Memory B cell (primary cell): ENCODE data around the gene KCNG1.

Source experiments
- ATAC-seq: fragments of 150-1000 bp; cut with Tn5 transposase; 2 replicates; pipeline ENCODE4 v1.10.0; 2021; ENCODE audit warnings: low read depth, mild to moderate bottlenecking, moderate library complexity
- DNase-seq, 2 donors: peaks; one replicate each; pipeline ENCODE4 v3.0.0; 2022; ENCODE audit warnings: low spot score in 2 of 2
- H3K27ac Mint-ChIP-seq: one replicate; pipeline ENCODE4 v1.8.0; 2022; ENCODE audit warnings: mild to moderate bottlenecking, moderate library complexity, mixed read lengths
- H3K27me3 Mint-ChIP-seq: one replicate; pipeline ENCODE4 v1.8.0; 2022; ENCODE audit warnings: mixed read lengths
- H3K36me3 Mint-ChIP-seq: one replicate; pipeline ENCODE4 v1.8.0; 2022; ENCODE audit warnings: mild to moderate bottlenecking, mixed read lengths
- H3K4me1 Mint-ChIP-seq: one replicate; pipeline ENCODE4 v1.8.0; 2022; ENCODE audit warnings: mixed read lengths
- H3K4me3 Mint-ChIP-seq: one replicate; pipeline ENCODE4 v1.8.0; 2022; ENCODE audit warnings: mild to moderate bottlenecking, moderate library complexity, mixed read lengths
- H3K9me3 Mint-ChIP-seq: one replicate; pipeline ENCODE4 v1.8.0; 2022; ENCODE audit warnings: mixed read lengths

The KCNG1 gene

DNA sequence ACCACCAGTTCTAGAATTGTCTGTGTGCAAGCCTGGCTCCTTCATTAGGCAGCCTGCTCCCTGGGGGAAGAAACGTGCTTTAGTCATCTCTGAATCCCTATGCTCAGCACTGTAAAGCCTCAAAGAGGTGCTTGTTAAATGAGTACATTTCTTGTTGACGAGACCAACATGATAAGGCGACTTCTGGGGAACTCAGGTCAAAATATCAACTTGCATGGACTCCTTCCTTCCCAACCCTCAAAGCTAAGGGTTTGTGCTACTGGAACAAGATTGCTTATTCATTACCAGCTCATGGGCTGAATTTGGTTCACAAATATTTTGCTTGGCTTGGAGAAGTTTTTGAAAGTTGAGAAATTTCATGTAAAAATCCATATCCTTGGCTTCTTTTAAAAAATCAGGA, 10.6 kb downstream of the KCNG1 start:
- no peak for DNase-seq
- Mint-ChIP-seq H3K4me1 (no peaks in the 10 kb centered on the region), H3K27me3 (peaks cover 14% of the 10 kb centered on the region), H3K4me3 (no peak overlapping the region), H3K27ac (no peak overlapping the region), H3K36me3 (no peaks in the 10 kb centered on the region), H3K9me3 (no peaks in the 10 kb centered on the region)
- ATAC-seq = no peak

DNA sequence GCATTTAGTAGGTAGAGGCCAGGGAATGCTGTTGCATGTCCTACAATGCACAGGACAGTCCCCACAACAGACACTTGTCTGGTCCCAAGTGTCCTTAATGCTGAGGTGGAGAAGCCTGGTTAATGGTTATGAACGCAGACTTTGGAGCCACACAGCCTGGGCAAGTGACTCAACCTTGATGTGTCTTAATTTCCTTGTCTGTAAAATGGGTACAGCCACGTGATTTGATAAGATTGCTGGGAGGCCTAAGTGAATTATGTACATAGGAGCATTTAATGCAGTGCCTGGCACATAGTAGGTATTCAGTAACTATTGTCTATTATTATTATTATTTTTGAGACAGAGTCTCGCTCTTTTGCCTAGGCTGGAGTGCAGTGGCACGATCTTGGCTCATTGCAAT, 11.4 kb downstream of the KCNG1 start:
- peaks cover 14% of the 10 kb centered on the region for H3K27me3 Mint-ChIP-seq
- ATAC-seq = no peak
- DNase-seq = no peak
- H3K9me3 Mint-ChIP-seq = no peaks in the 10 kb centered on the region
- no peaks in the 10 kb centered on the region for H3K4me1 Mint-ChIP-seq
- H3K36me3 Mint-ChIP-seq = no peaks in the 10 kb centered on the region
- no peak overlapping the region for H3K4me3 Mint-ChIP-seq
- no peak overlapping the region for H3K27ac Mint-ChIP-seq

DNA sequence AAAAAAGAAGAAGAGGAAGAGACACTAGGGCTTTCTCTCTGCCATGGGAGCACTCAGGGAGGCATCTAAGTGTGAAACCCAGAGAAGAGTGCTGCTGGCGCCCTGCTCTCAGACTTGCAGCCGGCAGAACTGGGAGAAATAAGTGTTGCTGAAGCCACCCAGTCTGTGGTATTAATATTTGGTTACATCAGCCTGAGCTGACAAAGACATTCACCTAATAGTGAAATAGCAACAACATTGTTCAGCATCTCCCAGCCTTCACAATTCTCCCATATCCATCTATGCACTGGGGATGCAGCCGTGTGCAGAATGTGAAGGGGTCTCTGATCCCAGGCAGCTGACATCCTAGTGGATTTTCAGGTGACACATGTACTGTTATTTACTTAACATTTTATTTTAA, 12.0 kb downstream of the KCNG1 start:
- Mint-ChIP-seq H3K27me3 (peaks cover 14% of the 10 kb centered on the region), H3K27ac (no peak overlapping the region), H3K4me1 (no peaks in the 10 kb centered on the region), H3K9me3 (no peaks in the 10 kb centered on the region), H3K4me3 (no peak overlapping the region), H3K36me3 (no peaks in the 10 kb centered on the region)
- ATAC-seq (no peak), DNase-seq (no peak)

- Mint-ChIP-seq H3K36me3 (no peaks in the 10 kb centered on the region), H3K4me3 (no peak overlapping the region), H3K4me1 (no peaks in the 10 kb centered on the region), H3K9me3 (no peaks in the 10 kb centered on the region), H3K27me3 (peaks cover 13% of the 10 kb centered on the region), H3K27ac (no peak overlapping the region)
- no peak for DNase-seq
- no peak for ATAC-seq
Observed at GRCh38 chr20:51010043-51010365, 12.9 kb downstream of the KCNG1 start.

- Mint-ChIP-seq H3K36me3 (no peaks in the 10 kb centered on the region), H3K27me3 (peaks cover 10% of the 10 kb centered on the region), H3K9me3 (no peaks in the 10 kb centered on the region), H3K27ac (no peak overlapping the region), H3K4me3 (no peak overlapping the region), H3K4me1 (no peaks in the 10 kb centered on the region)
- ATAC-seq (no peak), DNase-seq (no peak)
Observed at GRCh38 chr20:51009303-51010042, 13.4 kb downstream of the KCNG1 start.

GRCh38 chr20:51008718-51009117, 14.2 kb downstream of the KCNG1 start:
- no peak overlapping the region for H3K27ac Mint-ChIP-seq
- no peak overlapping the region for H3K4me3 Mint-ChIP-seq
- DNase-seq (no peak), ATAC-seq (no peak)
- no peaks in the 10 kb centered on the region for H3K36me3 Mint-ChIP-seq
- no peaks in the 10 kb centered on the region for H3K4me1 Mint-ChIP-seq
- peaks cover 5% of the 10 kb centered on the region for H3K27me3 Mint-ChIP-seq
- H3K9me3 Mint-ChIP-seq = no peaks in the 10 kb centered on the region

GRCh38 chr20:51005214-51005613, 17.7 kb downstream of the KCNG1 start:
- ATAC-seq = no peak
- no peaks in the 10 kb centered on the region for H3K36me3 Mint-ChIP-seq
- peaks cover 19% of the 10 kb centered on the region for H3K27me3 Mint-ChIP-seq
- no peak overlapping the region for H3K27ac Mint-ChIP-seq
- H3K4me1 Mint-ChIP-seq = no peaks in the 10 kb centered on the region
- H3K4me3 Mint-ChIP-seq = no peak overlapping the region
- H3K9me3 Mint-ChIP-seq = no peaks in the 10 kb centered on the region
- no peak for DNase-seq

DNA sequence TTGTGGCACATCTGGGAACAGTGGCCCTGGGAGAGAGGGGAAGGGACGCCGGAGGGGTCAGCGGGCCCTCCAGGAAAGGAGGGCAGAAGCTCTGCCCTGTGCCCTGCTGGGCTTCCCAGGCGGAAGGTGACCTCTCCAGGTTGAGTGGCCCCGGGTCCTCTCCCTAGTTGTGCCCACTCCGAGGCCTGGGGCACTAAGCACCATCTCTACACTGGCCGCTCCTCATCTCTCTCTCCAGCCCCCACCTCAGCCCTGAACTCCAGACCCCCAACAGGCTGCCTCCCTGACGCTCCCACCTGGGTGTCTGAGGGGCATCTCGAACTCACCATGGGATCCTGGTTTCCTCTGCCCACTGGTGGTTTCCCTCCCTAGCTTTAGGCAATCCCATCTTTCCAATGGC, 18.1 kb downstream of the KCNG1 start:
- no peak for ATAC-seq
- Mint-ChIP-seq H3K27ac (no peak overlapping the region), H3K4me3 (no peak overlapping the region), H3K27me3 (peaks cover 20% of the 10 kb centered on the region), H3K36me3 (no peaks in the 10 kb centered on the region), H3K9me3 (no peaks in the 10 kb centered on the region), H3K4me1 (no peaks in the 10 kb centered on the region)
- no peak for DNase-seq

- H3K4me3 Mint-ChIP-seq = no peak overlapping the region
- H3K27ac Mint-ChIP-seq = no peak overlapping the region
- DNase-seq (no peak), ATAC-seq (no peak)
- no peaks in the 10 kb centered on the region for H3K9me3 Mint-ChIP-seq
- H3K27me3 Mint-ChIP-seq = peaks cover 22% of the 10 kb centered on the region
- no peaks in the 10 kb centered on the region for H3K36me3 Mint-ChIP-seq
- H3K4me1 Mint-ChIP-seq = no peaks in the 10 kb centered on the region
Observed at GRCh38 chr20:51004305-51004727, 18.6 kb downstream of the KCNG1 start.

DNA sequence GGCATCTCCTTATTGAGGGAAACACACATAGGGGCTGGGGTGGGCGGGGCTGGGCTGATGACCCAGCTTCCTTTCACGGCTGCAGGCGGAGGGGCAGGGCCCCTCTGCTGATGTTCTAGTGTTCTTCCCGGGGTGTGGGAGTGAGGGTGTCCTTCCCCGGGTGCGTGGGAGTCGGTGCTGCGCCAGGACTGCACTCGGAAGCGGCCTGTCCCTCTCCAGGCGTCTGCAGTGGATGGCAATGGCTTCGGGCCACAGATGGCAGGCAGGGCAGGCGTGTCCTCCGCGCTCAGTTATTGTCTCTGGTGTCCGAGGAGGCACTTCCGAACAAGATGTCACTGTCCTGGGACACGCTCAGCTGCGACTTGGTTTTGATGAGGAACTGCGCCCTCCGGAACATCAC, 19.2 kb downstream of the KCNG1 start:
- no peak overlapping the region for H3K4me3 Mint-ChIP-seq
- DNase-seq (no peak), ATAC-seq (no peak)
- H3K4me1 Mint-ChIP-seq = no peaks in the 10 kb centered on the region
- peaks cover 26% of the 10 kb centered on the region for H3K27me3 Mint-ChIP-seq
- H3K36me3 Mint-ChIP-seq = no peaks in the 10 kb centered on the region
- no peaks in the 10 kb centered on the region for H3K9me3 Mint-ChIP-seq
- H3K27ac Mint-ChIP-seq = no peak overlapping the region

DNA sequence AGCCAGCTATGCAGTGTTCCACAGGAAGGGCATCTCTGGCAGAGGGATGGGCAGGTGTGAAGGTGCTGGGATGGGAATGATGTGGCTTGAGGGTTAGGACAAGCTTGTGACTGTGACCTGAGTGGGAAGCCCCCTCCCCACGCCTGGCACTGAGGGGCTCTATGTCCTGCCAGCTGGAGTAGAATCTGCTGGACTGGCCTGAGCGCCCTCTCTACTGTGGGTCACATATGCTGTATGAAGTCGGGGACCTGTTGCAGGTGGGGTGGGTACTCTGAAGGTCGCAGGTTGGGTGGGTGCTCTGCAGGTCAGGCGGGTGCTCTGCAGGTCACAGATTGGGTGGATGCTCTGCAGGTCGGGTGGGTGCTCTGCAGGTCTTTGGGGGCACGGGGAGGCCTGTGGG, 20.3 kb downstream of the KCNG1 start:
- ATAC-seq = no peak
- Mint-ChIP-seq H3K9me3 (no peaks in the 10 kb centered on the region), H3K36me3 (no peaks in the 10 kb centered on the region), H3K27ac (no peak overlapping the region), H3K27me3 (peaks cover 27% of the 10 kb centered on the region), H3K4me1 (no peaks in the 10 kb centered on the region), H3K4me3 (no peak overlapping the region)
- DNase-seq = no peak

- Mint-ChIP-seq H3K4me1 (no peaks in the 10 kb centered on the region), H3K4me3 (no peak overlapping the region), H3K9me3 (no peaks in the 10 kb centered on the region), H3K36me3 (no peaks in the 10 kb centered on the region), H3K27ac (no peak overlapping the region), H3K27me3 (peaks cover 27% of the 10 kb centered on the region)
- ATAC-seq (no peak), DNase-seq (no peak)
Observed at GRCh38 chr20:51001430-51002265, 21.3 kb downstream of the KCNG1 start.

DNA sequence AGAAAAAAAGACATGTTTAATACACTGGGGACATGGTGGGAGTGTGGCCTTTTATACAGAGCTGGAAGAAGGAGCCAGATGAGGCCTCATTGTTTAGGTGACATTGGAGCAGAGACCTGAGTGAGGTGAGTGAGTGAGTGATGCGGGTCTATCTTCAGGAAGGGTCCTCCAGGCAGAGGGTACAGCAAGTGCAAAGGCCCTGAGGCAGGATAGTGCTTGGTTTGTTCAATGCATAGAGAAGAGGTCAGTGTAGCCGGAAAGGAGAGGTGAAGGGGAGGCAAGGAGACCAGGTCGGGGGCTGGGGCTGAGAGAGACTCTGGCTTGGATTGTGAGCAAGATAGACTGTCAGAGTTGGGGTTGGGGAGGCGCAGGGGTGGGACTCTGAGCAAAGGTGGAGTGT, 23.6 kb downstream of the KCNG1 start:
- ATAC-seq = no peak
- H3K27ac Mint-ChIP-seq = no peak overlapping the region

DNA sequence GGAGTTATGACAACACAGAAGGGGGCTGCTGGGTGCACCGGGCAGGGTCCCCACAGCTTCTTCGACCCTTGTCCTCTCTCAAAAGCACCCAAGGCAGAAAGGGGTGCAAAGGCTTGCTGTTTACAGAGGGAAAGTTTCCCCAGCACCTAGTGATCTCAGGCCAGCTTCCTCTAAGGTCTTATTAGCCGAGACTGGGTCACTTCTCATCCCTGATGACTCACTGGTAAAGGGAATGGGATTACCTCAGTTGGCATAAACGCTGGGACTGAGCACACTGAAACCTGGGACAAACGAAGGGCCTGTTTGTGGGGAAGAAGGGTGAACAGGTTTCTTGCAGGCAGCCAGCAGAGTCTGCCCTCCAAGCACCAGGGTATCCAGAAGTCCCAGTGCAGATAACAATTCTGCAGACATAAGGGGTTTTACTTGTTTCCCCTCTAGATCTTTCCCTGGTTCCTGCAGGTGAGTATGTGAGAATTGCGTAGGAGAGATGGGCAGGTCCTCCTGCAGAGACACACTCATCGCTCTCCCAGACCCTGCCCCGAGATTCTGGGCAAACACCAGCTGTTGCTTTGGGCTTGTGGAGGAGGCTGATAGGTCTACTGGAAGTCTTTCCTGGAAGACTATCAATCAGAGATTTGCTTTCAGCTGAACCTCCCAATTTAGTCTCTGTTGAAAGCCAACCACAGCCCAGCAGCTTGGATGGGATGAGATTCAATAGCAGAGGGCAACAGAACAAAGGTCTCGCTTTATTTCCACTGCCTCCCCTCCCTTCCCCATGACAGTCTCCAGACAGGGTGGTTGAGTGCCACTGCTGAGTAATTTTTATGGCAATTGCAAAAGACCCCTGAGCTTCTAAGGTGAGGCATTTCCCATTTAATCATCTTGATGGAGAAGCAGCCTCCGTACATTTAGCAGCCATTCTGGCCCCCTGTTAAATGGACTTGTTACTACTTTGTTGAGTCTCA, 25.7 kb downstream of the KCNG1 start:
- Mint-ChIP-seq H3K27me3 (peaks cover 16% of the 10 kb centered on the region), H3K36me3 (no peaks in the 10 kb centered on the region), H3K4me1 (no peaks in the 10 kb centered on the region), H3K9me3 (no peaks in the 10 kb centered on the region), H3K27ac (no peak overlapping the region), H3K4me3 (no peak overlapping the region)
- no peak for ATAC-seq
- DNase-seq = no peak

More for the DNA sequence above, 23.6 kb downstream of the KCNG1 start:
- Mint-ChIP-seq H3K4me3 (no peak overlapping the region), H3K27me3 (peaks cover 22% of the 10 kb centered on the region), H3K9me3 (no peaks in the 10 kb centered on the region), H3K4me1 (no peaks in the 10 kb centered on the region), H3K36me3 (no peaks in the 10 kb centered on the region)
- no peak for DNase-seq
